ENCODE results near the gene LCK. TPM values are rescaled to one million over a fixed set of nuclear protein-coding genes. Genes with fewer than 3 reads are reported as not detected.

Gene LCK
- total and polyA plus RNA-seq, 10 of the 15 experiments (the other 5 are each of a cell fraction or from before 2014, with no cell fraction given) = 31.5 to 173 (median 119) TPM

- TF ChIP-seq TBL1XR1 (IDR thresholded peaks at IDR 0.05; ENCODE audit: low read depth, low read length) = no peak
- TF ChIP-seq BMI1 (IDR thresholded peaks at IDR 0.05; ENCODE audit: borderline replicate concordance) = peak; percentile 95
- peak; percentile 98 for TF ChIP-seq CREM (IDR thresholded peaks at IDR 0.05; ENCODE audit: low read depth)
- TF ChIP-seq IKZF1 (conservative IDR thresholded peaks at IDR 0.05) = peak; percentile 84
- TF ChIP-seq ZBED1 (IDR thresholded peaks at IDR 0.05; ENCODE audit: borderline replicate concordance) = no peak
- peak; percentile 51; the same call in 1 of the 2 replicates for TF ChIP-seq HCFC1 (IDR thresholded peaks at IDR 0.05; ENCODE audit: low read length)
- peak; percentile 69; the same call in 1 of the 2 replicates for TF ChIP-seq TAF1 (IDR thresholded peaks at IDR 0.05; ENCODE audit: borderline replicate concordance, low read depth, low read length)
- TF ChIP-seq ZNF274 (IDR thresholded peaks at IDR 0.05; ENCODE audit: insufficient read depth, insufficient read length) = no peak
- TF ChIP-seq ZBTB4 (CRISPR knock-in tag; IDR thresholded peaks at IDR 0.05) = no peak
- TF ChIP-seq KLF5 (IDR thresholded peaks at IDR 0.05; ENCODE audit: partially characterized antibody) = peak; percentile 31
- 0 out of 2 replicates have a peak, but pooled peaks have one; percentile 5 for TF ChIP-seq PKNOX1 (IDR thresholded peaks at IDR 0.05)
- no peak for TF ChIP-seq RAD51 (IDR thresholded peaks at IDR 0.05)
- TF ChIP-seq CREB1 (IDR thresholded peaks at IDR 0.05; ENCODE audit: low read depth) = peak; percentile 94
- TF ChIP-seq SUPT20H (IDR thresholded peaks at IDR 0.05; ENCODE audit: borderline replicate concordance, control insufficient read depth, low read depth, low read length) = no peak
- 0 out of 4 replicates have a peak, but pooled peaks of 1 of the 2 experiments have one; percentile 11 for TF ChIP-seq IKZF2 (IDR thresholded peaks at IDR 0.05)
- TF ChIP-seq SMARCA5 (IDR thresholded peaks at IDR 0.05) = no peak
- no peak for TF ChIP-seq CBX3 (IDR thresholded peaks at IDR 0.05; ENCODE audit: borderline replicate concordance, low read depth)
- no peak for TF ChIP-seq MYB (IDR thresholded peaks at IDR 0.05; ENCODE audit: borderline replicate concordance, low read depth, low read length)
- TF ChIP-seq NKRF (conservative IDR thresholded peaks at IDR 0.05) = peak; percentile 60; the same call in 1 of the 2 replicates
- TF ChIP-seq RUNX3 (IDR thresholded peaks at IDR 0.05; ENCODE audit: low read length) = no peak
- no peak for TF ChIP-seq RCOR1 (conservative IDR thresholded peaks at IDR 0.05; ENCODE audit: low read depth, low read length)
- no peak for TF ChIP-seq MEF2A (IDR thresholded peaks at IDR 0.05; ENCODE audit: insufficient read depth, low read depth, low read length)
Measured at GRCh38 chr1:32205401-32206370, 45.4 kb upstream of the LCK start, which contains the start of gene IQCC (continued).
